Measurements from ENCODE around the gene SPRY4.
"Not testable (repeated sequence)": the region's sequence is repeated elsewhere in the genome, so short reads cannot be mapped to it uniquely, and the experiment has no call there.

SPRY4 gene

DNA sequence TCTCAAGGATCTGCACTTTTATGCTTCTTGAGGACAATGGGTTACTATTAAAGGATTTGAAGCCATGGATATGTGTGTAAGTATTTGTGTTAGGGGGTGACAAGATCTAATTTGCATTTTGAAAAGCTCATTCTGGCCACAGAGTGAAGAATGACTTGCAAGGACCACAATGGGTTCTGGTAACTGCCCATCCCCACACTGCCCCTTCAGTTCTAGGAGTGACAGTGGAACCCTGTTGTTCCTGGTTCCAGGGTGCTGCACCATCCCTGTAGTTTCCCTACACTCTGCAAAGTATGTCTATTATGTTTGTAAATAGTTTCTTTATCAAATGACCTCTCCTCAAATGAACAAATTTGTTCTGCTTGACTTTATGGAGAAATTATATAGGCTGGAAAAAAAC lies 9.7 kb upstream of the SPRY4 start:
- in situ Hi-C loops (cut with MboI; ENCODE audit: low sequenced_read_pairs): no loop called here

DNA sequence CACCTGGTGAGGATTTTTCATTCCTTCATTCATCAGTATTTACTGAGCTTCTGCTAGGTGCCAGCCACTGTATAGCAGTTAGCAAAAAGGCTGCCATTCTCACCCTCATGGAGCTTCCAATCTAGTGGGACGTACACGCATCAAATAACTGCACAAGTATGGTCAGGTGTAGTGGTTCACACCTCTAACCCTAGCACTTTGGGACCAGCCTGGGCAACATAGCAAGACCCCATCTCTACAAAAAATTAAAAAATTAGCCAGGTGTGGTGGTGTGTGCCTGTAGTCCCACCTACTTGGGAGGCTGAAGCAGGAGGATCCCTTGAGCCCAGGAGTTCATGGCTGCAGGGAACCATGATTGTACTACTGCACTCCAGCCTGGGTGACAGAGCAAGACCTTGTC lies 8.9 kb upstream of the SPRY4 start:
- in situ Hi-C loops (cut with MboI; ENCODE audit: low sequenced_read_pairs): not testable (repeated sequence)

DNA sequence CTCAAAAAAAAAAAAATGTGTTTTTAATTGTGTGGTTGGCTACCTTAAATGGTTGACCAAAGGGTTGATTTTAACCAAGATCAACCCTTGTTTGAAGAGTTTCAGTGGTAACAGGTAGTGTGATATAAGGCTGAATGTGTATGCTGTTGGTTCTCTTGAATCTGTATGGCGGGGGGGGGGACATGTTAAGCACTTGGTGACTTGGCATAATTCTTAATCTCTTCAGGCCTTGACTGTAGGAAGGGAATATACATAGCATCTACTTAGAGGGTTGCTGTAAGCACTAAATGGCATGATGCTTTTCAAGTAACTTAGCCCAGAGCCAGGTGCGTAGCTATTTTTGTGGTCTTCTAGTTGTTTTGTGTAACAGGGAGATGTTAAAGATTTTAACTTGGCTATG lies 5.6 kb upstream of the SPRY4 start:
- in situ Hi-C loops (cut with MboI; ENCODE audit: low sequenced_read_pairs): no loop called here

DNA sequence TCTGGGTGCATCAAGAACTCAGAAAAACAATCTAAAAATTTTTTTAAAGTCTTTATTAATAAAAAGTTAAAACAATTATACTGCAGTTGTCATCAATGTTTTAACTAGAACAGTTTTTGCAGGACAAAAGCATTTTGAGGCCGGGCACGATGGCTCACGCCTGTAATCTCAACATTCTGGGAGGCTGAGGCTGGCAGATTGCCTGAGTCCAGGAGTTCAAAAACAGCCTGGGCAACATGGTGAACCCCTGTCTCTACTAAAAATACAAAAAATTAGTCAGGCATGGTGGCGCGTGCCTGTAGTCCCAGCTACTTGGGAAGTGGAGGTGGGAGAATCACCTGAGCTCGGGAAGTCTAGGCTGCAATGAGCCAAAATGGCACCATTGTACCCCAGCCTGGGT lies 5.2 kb upstream of the SPRY4 start:
- in situ Hi-C loops (cut with MboI; ENCODE audit: low sequenced_read_pairs): no loop called here

DNA sequence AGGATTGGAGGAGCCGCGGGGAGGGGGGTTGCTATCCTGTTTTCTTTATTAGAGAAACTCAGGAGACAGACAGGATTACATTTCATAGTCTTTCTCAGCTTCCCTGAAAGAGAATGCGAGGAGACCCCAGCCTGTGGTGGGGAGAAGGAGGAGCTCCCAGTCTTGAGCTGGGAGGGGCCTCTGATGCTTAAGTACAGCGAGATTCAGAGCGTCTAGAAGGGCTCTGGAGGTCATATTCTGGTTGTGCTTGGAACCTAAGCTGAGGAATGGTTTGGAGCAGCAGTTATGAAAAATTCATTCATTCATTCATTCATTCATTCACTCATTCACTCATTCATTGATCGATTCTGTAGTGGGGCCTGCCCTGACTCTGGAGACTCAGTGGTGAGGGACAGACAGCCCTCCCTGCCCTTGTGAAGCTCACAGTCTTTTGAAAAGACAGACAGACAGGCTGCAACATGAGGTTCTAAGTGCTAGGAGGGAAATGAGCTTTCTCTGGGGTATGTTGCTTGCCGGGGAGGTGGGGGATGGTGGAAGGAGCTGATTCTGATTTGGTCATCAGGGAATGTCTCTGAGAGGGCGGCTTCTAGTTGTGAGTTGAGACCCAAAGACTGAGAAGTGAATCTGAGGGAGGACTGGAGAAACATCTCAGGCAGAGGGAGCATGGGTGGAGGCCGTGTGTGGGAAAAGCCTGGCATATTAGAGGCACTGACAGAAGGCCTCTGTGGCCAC lies 2.5 kb upstream of the SPRY4 start:
- in situ Hi-C loops (cut with MboI; ENCODE audit: low sequenced_read_pairs): no loop called here

DNA sequence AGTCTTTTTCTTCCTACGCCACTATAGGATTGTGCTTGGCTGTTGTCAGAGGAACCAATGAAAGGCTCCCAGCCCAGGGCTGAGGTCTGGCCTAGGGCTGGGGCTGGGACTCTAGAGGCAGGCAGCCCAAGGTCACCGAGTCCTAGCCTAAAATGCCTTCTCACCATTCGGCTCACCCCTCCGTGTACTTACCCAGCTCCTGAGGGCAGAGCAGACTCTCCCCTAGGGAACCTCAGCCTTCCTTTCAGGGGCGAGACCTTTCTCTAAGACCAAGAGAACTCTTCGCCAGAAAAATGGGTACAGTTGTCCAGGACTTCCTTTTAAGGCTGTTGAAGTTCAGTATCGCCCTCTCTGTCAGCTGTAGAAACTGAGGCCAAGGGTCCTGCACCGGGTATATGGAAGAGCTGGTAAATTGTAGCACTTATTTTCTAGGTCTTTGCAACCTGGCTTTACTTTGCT lies 1.7 kb upstream of the SPRY4 start:
- in situ Hi-C loops (cut with MboI; ENCODE audit: low sequenced_read_pairs): no loop called here

DNA sequence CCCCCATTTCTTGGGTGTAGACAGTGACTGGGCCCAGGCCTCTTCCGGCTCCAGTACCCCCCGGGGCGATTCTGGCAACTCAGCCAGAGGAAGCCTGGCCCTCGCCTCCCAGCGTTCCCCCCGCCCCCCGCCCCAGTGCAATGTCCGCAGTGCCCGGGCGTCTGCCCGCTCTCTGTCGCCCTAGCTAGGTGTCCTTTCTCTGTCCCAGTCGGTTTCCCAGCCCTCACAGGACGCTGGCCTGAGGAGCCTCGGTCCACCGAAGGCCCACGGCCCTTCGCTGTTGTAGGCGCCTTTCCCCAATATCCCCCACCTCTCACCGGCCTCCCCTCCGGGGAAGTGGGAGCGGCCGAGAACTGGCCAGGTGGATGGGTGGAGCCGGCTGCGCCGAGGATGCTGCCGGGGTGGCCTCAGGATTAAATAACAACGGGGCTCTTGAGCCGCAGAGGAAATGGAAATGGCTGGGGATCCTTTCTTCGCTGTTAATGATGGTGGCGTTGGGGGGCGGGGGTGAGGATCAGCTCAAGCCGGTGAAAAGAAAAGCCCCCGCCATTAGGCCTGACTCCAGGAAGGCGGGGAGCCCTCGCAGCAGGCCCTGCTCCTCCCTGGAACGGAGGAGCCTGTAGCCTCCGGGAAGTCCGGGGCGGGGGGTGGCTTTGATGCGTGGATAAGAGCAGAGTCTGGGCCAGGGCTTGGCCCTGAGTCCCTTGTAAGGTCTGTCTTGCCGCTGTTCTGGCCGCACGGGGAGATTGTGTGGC lies 1.1 kb upstream of the SPRY4 start:
- in situ Hi-C loops (cut with MboI; ENCODE audit: low sequenced_read_pairs): no loop called here

DNA sequence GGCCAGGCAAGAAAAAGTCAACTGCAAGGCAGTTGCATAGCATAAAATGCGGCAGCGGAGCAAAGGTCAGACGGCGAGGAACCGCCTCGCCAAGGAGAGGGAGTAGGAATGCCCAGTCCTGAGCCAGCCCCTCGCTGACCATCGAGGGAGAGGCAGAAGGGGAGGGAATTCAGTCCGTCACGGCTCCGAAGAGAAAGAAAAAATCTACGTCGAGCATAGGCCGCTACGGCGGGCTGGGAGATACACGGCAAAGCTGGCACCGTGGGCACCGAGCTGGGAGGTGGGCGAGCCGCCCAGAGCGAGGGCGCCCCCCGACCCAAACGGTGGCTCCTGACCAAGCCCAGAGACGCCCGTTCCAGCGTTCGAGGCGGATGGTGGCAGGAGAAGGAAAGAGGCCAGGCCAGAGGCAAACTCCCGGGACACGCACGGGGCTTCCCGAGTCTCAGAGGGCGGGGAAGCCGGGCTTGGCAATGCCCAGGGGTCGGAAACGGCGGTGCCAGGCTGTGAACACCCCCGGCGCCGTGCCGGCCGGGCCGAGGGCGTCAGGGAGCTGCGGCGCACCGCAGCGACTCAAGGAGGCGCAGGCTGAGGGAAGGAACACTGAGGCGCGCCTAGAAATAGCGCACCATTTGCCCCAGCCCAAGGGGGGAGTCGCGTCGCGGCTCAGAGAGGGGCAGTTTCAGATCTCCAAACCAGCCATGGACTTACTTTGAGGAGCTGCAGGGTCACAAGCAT lies 518 bp downstream of the SPRY4 start:
- in situ Hi-C loops (cut with MboI; ENCODE audit: low sequenced_read_pairs): no loop called here

DNA sequence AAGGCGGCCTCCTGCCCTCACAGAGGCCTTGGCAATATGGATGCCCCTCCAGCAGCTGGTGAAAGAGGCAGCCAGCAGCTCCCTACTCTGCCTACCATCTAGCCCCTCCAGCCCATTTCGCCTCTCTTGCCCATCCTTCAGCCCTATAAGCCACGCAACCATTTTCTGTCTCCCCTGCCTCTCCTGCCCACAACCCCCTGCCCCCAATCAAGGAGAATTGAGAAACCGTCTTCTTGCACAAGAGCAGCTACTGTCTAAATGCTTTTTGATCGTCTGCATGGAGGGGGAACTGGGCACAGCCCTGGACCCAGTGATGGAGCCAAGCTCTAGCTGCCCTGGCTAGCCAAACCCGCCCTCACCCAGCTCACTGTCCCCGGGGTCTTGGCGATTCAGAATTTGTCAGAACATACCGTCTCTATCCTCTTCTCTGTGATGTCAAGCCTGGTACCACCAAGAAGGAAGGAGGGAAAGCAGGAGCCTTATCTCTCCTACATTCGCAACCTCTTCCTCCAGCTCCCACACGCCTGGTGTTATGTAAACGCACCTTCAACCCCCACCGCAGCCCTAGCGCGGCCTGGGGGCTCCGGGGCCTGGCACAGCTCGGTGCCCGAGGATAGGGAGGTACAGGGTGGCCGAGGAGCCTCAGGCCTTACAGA lies 1.2 kb downstream of the SPRY4 start:
- in situ Hi-C loops (cut with MboI; ENCODE audit: low sequenced_read_pairs): no loop called here

DNA sequence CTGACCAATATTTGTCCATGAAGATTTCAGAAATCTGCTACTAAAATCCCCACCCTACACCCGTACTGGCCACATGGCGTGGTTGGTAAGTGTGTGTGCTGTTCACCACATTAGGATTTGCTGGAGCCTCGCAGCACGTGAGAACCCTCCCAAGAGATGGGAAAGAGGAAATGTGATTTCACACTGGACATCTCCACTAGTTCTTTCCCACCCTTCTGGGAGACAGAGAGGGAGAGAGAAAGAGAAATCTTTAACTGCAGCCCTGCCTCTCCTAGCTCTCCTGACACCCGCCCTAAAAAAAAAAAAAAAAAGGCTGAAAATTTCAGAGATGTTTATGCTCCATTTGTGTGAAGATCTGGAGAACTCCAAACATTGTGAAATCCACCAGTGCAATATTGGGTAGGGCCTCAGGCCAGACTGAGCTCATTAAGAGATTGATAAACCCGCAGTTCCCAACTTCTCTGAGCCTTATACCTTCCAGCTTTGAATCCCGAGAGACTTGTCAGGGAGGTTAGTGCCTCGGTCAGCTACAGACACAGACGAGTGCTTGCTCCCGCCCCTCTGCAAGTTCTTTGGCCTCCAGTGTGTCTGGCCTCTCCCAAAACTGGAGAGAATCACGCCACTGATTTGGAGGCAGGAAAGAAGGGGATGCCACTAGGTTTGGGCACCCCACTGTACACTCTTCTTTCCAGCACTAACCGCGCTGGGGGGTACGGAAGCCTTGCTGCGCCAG lies 1.9 kb downstream of the SPRY4 start:
- in situ Hi-C loops (cut with MboI; ENCODE audit: low sequenced_read_pairs): no loop called here

DNA sequence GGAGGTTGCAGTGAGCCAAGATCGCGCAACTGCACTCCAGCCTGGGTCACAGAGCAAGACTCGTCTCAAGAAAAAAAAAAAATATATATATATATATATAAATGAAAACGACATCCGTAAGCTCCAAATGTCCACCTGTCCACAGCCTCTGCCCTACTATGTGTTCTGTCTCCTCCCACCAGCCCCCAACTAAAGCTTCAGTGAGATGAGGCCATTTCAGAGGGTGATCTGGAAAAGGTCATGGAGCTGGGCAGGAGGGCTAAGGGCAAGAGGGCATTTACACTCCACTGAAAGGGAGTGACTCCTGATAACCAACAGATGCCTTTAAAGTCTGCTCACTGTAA lies 2.4 kb downstream of the SPRY4 start:
- in situ Hi-C loops (cut with MboI; ENCODE audit: low sequenced_read_pairs): no loop called here

DNA sequence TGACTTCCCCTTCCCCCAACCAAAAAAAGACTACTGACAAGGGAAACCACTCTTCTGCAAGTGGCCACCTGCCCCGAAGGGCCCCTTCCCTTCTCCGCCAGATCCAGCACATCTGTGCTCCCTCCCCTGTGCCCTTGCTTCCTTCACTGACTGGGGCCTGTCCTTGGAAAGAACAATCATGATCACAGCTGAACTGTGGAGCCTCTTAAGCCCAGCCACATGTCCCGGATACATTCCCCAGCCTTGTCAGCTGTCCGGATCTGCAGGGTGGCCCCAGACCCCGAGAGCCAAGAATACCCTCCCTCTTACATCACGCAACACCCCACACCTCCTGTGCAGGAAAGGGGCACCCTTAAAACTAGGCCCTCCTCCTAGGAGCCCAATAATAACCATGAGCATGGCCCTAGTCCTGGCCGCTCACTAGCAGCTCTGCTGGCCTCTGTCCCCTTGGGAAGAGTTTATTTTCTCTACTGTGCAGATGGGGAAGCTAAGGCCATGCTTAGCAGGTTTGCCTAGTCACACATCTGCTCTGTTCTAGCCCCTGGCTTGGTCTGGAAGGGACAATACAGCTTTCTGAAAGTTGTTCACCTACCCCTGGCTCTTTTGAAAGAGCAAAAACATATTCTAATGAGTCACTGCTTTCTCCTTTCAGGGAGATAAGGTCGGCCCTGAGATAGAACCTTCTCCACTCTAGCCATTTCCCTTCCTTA lies 3.8 kb downstream of the SPRY4 start:
- in situ Hi-C loops (cut with MboI; ENCODE audit: low sequenced_read_pairs): no loop called here

DNA sequence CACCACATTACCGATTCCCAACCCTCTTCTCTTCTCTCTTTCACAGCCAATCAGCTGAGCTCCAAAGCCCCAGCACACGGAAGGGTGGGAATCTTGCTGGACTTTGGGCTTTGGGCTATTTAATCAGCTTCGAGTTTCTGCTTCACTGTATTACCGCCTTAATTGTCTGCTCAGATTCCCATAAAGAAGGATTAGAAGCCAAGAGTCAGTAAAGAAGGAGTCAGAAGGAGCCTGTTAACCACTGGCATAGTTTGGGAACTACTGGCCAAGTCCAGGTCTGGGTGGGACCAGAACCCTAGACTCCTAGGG lies 4.4 kb downstream of the SPRY4 start:
- in situ Hi-C loops (cut with MboI; ENCODE audit: low sequenced_read_pairs): no loop called here

DNA sequence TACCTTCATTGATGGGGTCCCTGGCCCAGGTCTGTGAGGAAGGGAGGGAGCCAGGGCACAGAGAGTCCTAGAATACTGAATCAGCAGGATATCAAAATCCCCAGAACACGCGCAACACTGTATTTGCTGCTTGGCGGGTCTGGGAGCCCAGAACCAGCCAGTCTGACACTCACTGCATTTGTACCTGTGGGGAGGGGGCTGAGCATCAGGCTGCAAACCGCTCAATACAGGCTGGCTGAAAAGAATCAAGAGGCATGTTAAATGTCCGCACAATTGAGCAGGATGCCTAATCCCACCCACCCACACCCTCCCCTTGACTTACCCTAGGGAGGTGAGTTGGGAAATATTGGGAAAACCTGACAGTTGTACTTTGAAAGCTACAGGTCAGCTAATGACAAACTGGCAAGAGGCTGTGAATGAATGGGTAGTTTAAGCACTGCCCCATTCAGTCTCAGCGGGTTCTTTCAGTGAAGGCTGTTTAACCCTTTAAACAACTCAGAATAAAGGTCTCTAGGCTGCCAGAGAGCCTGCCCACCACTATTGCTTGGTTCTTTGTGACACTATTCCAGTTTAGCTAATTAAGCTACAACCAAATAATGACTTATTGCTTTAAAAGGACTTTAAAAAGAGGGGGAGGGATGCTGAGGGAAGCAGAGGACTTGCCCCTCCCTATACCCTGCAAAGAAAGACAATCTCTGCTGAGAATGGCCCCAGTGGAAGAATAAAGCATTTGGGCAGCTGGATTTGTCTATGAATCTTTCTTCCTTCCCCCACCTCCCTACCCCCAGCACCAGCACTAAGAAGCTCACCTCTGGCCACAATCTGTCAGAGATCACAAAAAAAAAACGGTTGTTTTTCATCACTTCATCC lies 5.0 kb downstream of the SPRY4 start:
- in situ Hi-C loops (cut with MboI; ENCODE audit: low sequenced_read_pairs): no loop called here

DNA sequence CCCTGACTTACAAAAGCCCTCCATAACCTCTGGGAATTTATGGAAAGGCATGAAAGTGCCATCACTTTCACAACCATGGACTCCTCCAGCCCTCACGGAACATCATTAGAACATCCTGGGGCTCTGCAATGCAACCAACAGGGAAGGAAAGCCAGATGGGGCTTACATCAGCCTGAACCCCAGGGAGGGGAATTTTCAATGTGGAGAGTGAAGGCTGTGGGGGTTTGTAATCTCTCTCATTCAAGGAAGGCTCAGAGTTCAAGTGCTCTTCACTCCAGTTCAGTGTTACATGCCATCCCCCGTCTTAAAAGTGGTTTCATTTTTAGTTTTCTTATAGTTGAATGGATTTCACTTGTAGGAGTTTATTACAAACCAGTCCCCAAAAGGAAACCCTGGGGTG lies 5.7 kb downstream of the SPRY4 start:
- in situ Hi-C loops (cut with MboI; ENCODE audit: low sequenced_read_pairs): no loop called here

DNA sequence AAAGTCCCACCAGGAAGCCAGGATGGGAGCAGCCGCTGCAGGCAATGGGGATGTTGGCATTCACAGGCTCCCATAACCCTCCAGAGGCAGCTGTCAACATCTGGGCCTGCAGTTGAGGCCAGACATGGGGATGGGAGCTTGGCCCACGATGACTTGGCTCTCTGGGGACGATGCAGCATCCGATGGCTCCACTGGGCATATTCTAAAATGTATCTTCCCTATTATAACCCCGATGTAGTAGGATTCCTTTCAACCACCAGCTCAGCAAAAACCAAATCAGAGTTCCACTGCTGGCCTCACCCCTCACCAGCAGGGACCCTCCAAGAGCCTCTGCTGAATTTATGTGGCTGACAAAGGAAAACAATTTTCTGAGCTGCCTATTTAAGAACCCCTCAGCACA lies 7.1 kb downstream of the SPRY4 start:
- in situ Hi-C loops (cut with MboI; ENCODE audit: low sequenced_read_pairs): no loop called here

DNA sequence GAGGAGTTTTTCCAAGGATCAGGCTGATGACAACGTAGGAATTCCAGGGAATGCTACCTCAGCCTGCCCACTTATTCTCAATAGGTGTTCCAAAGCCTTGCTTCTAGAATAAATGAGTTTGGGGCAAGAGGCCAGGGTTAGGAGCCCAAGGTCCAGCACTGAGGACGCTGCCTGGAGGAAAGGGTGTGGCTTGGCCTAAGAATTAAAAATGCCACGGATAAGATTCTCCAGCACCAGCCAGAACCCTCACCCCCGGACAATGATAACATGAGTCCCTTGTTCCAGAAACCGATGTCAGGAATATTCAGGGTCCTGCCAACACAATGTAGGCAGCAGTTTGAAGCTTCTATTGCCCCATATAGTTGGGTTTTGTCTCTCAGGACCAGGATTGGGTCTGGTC lies 7.6 kb downstream of the SPRY4 start:
- in situ Hi-C loops (cut with MboI; ENCODE audit: low sequenced_read_pairs): no loop called here

DNA sequence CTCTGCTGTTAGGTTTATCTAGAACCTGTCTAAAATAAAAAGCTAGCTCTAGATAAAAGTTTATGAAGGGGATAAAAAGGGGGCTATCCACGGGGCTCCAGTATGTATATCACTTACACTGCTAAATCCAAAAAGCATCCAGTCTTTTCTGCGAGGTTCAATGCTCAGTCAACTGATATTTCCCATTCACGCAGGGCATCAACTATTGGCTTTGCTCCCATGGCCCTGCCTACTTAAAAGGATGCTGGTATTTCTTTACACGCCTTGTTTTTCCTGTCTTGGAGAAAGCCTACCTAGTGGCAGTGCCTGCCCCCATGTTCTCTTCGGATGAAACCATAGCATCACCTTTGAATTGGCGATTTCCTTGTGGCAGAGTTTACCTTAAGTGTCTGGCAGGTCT lies 8.1 kb downstream of the SPRY4 start:
- in situ Hi-C loops (cut with MboI; ENCODE audit: low sequenced_read_pairs): no loop called here

DNA sequence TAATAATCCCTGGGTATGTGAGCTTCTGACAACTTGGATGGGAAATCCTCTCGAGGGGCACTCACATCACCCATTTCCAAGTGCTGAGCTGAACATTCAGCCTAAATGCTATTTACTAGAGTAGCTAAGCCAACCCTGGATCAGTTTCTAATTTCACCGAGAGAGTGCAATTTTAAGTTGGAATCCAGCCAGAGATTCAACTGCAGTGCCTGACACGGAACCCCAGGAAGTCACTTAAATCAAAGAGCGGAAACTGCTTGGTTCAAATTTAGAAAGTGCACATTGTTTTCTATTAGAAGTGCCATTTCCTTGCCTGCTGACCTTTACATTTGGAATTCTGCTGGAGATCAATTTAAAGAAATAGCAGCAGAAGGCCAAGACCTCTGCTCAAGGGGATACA lies 8.8 kb downstream of the SPRY4 start:
- in situ Hi-C loops (cut with MboI; ENCODE audit: low sequenced_read_pairs): no loop called here
